Trophoblast cell (in vitro differentiated cells and primary cell): ENCODE results near the gene NHERF1.

Source experiments
- DNase-seq, 2 donors: peaks; one replicate each; pipeline ENCODE4 v3.0.0-alpha.2; 2016
- H2AFZ ChIP-seq: 2 replicates; pipeline ENCODE4 v1.6.1; 2013; ENCODE audit warnings: low read length, moderate library complexity, mild to moderate bottlenecking; ENCODE audit not compliant: insufficient read depth, poor library complexity
- H2AK5ac ChIP-seq: 2 replicates; pipeline ENCODE4 v1.6.1; 2013; ENCODE audit warnings: mild to moderate bottlenecking, low read length
- H2BK120ac ChIP-seq: 2 replicates; pipeline ENCODE4 v1.6.1; 2013; ENCODE audit warnings: low read length, mild to moderate bottlenecking, moderate library complexity; ENCODE audit not compliant: insufficient read depth, poor library complexity
- H2BK12ac ChIP-seq: 2 replicates; pipeline ENCODE4 v1.6.1; 2013; ENCODE audit warnings: mild to moderate bottlenecking, low read length, moderate library complexity
- H2BK5ac ChIP-seq: 2 replicates; pipeline ENCODE4 v1.6.1; 2013; ENCODE audit warnings: low read length, low read depth, moderate library complexity, mild to moderate bottlenecking; ENCODE audit not compliant: poor library complexity
- H3K14ac ChIP-seq: 2 replicates; pipeline ENCODE4 v1.6.1; 2013; ENCODE audit warnings: mild to moderate bottlenecking, low read length
- H3K18ac ChIP-seq: 2 replicates; pipeline ENCODE4 v1.6.1; 2013; ENCODE audit warnings: mild to moderate bottlenecking, low read length
- H3K23ac ChIP-seq: 2 replicates; pipeline ENCODE4 v1.6.1; 2013; ENCODE audit warnings: low read length
- H3K27ac ChIP-seq: 2 replicates; pipeline ENCODE4 v1.5.1; 2013; ENCODE audit warnings: low read depth, mild to moderate bottlenecking, inconsistent platforms, low read length, moderate library complexity
- H3K27me3 ChIP-seq: 2 replicates; pipeline ENCODE4 v1.6.1; 2013; ENCODE audit warnings: inconsistent platforms, mild to moderate bottlenecking, low read length, moderate library complexity; ENCODE audit not compliant: insufficient read depth
- H3K36me3 ChIP-seq, 2 experiments: 1 replicate in 1 of 2; 2 replicates in 1 of 2; pipeline ENCODE4 v1.6.1; 2013; ENCODE audit warnings: low read length in 2 of 2, mild to moderate bottlenecking in 2 of 2, moderate library complexity in 1 of 2; ENCODE audit not compliant: insufficient read depth in 2 of 2, control insufficient read depth in 1 of 2
- H3K4ac ChIP-seq: 2 replicates; pipeline ENCODE4 v1.6.1; 2013; ENCODE audit warnings: low read depth, mild to moderate bottlenecking, low read length, moderate library complexity
- H3K4me1 ChIP-seq, 2 experiments: 1 replicate in 1 of 2; 2 replicates in 1 of 2; pipeline ENCODE4 v1.6.1; 2013; ENCODE audit warnings: low read length in 2 of 2, mild to moderate bottlenecking in 2 of 2, moderate library complexity in 1 of 2; ENCODE audit not compliant: insufficient read depth in 2 of 2, control insufficient read depth in 1 of 2
- H3K4me2 ChIP-seq: 2 replicates; pipeline ENCODE4 v1.6.1; 2013; ENCODE audit warnings: inconsistent platforms, mild to moderate bottlenecking, low read length, moderate library complexity
- H3K4me3 ChIP-seq: 2 replicates; pipeline ENCODE4 v1.5.1; 2013; ENCODE audit warnings: mild to moderate bottlenecking, low read depth, low read length, inconsistent platforms
- H3K79me1 ChIP-seq: one replicate; pipeline ENCODE4 v1.6.1; 2013; ENCODE audit warnings: low read length
- H3K79me2 ChIP-seq: 2 replicates; pipeline ENCODE4 v1.6.1; 2013; ENCODE audit warnings: low read length, mild to moderate bottlenecking; ENCODE audit not compliant: control insufficient read depth, insufficient read depth, poor library complexity
- H3K9ac ChIP-seq: 2 replicates; pipeline ENCODE4 v1.6.1; 2013; ENCODE audit warnings: mild to moderate bottlenecking, low read length
- H3K9me3 ChIP-seq: 2 replicates; pipeline ENCODE4 v1.6.1; 2013; ENCODE audit warnings: low read depth, mild to moderate bottlenecking, control low read depth, inconsistent platforms, low read length; ENCODE audit not compliant: insufficient read depth
- H4K12ac ChIP-seq: 2 replicates; pipeline ENCODE4 v1.6.1; 2013; ENCODE audit warnings: low read depth, mild to moderate bottlenecking, low read length, moderate library complexity
- H4K8ac ChIP-seq: 2 replicates; pipeline ENCODE4 v1.6.1; 2013; ENCODE audit warnings: low read depth, mild to moderate bottlenecking, low read length, moderate library complexity
- H4K91ac ChIP-seq: one replicate; pipeline ENCODE4 v1.6.1; 2013; ENCODE audit warnings: low read depth, mild to moderate bottlenecking, low read length, moderate library complexity
- WGBS: extraction: QIAGEN DNeasy Blood & Tissue Kit; methylation state at CpG from one replicate; pipeline ENCODE4 v1.1.7; 2013; ENCODE audit warnings: missing lambda C conversion rate; ENCODE audit not compliant: insufficient read length, insufficient coverage; ENCODE audit errors: extremely low coverage; 5-methylcytosine and 5-hydroxymethylcytosine counted together

The NHERF1 gene

DNA sequence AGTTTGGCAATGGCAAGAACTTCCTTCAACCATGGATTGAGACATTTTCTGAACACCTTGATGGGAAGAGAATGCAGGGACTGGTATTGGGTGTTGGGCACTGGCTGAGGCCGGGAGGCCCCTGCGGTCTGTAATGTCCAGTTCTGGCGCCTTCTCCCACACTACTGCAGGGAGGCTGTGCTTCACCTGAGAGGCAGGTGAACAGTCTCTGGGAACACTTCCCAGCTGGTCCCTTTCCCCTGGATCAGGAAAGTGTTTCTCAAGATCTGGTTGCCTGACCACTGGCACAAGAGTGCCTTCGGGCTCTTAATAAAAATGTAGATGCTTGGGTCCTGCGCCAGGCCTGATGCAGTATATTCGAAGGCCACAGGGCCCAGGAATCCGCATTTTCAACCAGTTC, 56.3 kb downstream of the NHERF1 start:
- Histone ChIP-seq H3K36me3 (peaks cover 17 to 25% of the 10 kb centered on the region in 2 experiments), H4K12ac (no peak overlapping the region)
- WGBS, result no CpG with 5 or more reads among the region's 7 CpGs

DNA sequence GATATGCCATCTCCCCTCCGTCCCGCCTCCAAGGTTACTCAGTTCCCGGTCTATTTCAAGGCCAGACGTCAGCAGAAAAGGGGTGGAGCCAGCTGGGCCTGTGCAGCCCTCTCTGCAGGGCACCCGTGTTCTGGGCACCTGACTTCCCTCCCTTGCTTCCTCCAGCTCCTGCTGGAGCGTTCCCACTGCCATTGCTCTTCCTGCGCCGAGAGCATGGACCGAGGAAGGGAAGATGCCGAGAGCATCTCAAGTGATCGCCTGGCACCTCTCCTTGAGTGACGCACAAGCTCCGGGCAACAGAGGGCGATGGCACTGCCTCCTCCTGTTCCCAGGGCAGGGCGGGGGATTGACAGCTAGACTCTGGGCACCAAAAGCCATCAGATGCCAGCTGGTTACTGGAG, 57.2 kb downstream of the NHERF1 start:
- H3K27me3 ChIP-seq, result no peaks in the 10 kb centered on the region
- no peak overlapping the region for H3K4me2 ChIP-seq
- H3K14ac ChIP-seq, result no peak overlapping the region
- H2AFZ ChIP-seq, result no peak overlapping the region
- no peak overlapping the region for H2BK5ac ChIP-seq
- no peak overlapping the region for H2BK12ac ChIP-seq
- no peak overlapping the region for H2BK120ac ChIP-seq
- H2AK5ac ChIP-seq, result no peak overlapping the region
- peaks cover 18 to 20% of the 10 kb centered on the region in 2 experiments for H3K36me3 ChIP-seq
- no peaks in the 10 kb centered on the region for H3K9me3 ChIP-seq
- H3K18ac ChIP-seq, result no peak overlapping the region
- no peak overlapping the region for H3K27ac ChIP-seq
- no peak overlapping the region for H4K12ac ChIP-seq
- no peak for DNase-seq
- H4K91ac ChIP-seq, result no peak overlapping the region
- no peak overlapping the region for H3K4ac ChIP-seq
- no peak overlapping the region for H4K8ac ChIP-seq
- H3K23ac ChIP-seq, result no peak overlapping the region
- no CpG with 5 or more reads among the region's 15 CpGs for WGBS
- no peak overlapping the region for H3K9ac ChIP-seq
- no peaks in the 10 kb centered on the region for H3K79me1 ChIP-seq
- H3K4me3 ChIP-seq, result no peak overlapping the region
- peaks cover 3 to 4% of the 10 kb centered on the region in 2 experiments for H3K4me1 ChIP-seq
- no peaks in the 10 kb centered on the region for H3K79me2 ChIP-seq

More for the DNA sequence above, 56.3 kb downstream of the NHERF1 start:
- peaks cover 11 to 12% of the 10 kb centered on the region in 2 experiments for H3K4me1 ChIP-seq
- H3K79me2 ChIP-seq, result no peaks in the 10 kb centered on the region
- H2AK5ac ChIP-seq, result no peak overlapping the region
- no peaks in the 10 kb centered on the region for H3K79me1 ChIP-seq
- no peak overlapping the region for H2BK120ac ChIP-seq
- H4K91ac ChIP-seq, result no peak overlapping the region
- DNase-seq, result no peak
- no peak overlapping the region for H3K23ac ChIP-seq
- H3K4ac ChIP-seq, result no peak overlapping the region
- no peak overlapping the region for H2BK5ac ChIP-seq
- no peak overlapping the region for H3K14ac ChIP-seq
- H3K27me3 ChIP-seq, result no peaks in the 10 kb centered on the region
- H3K4me3 ChIP-seq, result no peak overlapping the region
- no peak overlapping the region for H3K18ac ChIP-seq
- H3K9ac ChIP-seq, result no peak overlapping the region
- H3K27ac ChIP-seq, result no peak overlapping the region
- H2AFZ ChIP-seq, result no peak overlapping the region
- H4K8ac ChIP-seq, result no peak overlapping the region
- H3K4me2 ChIP-seq, result no peak overlapping the region
- H3K9me3 ChIP-seq, result no peaks in the 10 kb centered on the region
- no peak overlapping the region for H2BK12ac ChIP-seq

DNA sequence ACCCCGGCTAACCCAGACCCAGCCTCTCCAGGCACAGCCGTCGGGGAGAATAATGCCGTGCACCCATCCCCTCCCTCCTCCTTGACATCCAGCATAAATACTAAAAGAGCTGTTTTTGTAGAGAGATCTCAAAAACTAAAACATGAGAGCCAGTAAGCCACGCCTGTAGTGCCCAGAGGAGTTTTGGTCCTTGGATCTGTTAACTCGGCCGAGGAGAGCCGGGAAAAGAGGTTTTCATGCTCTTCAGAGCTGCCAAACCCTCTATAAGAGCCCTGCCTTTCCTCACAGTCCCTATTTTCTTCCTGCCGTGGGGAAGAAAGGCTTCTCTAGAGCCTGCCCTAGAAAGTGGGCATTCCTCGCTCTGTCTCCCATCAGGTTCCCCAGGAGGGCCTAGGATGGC, 57.9 kb downstream of the NHERF1 start:
- no CpG with 5 or more reads among the region's 10 CpGs for WGBS
- Histone ChIP-seq H2BK12ac (no peak overlapping the region), H3K79me2 (no peaks in the 10 kb centered on the region), H3K36me3 (peaks cover 14 to 19% of the 10 kb centered on the region in 2 experiments), H4K8ac (no peak overlapping the region), H3K14ac (no peak overlapping the region), H3K23ac (no peak overlapping the region), H2AFZ (no peak overlapping the region), H3K79me1 (no peaks in the 10 kb centered on the region), H3K9ac (no peak overlapping the region), H2BK5ac (no peak overlapping the region), H3K9me3 (no peaks in the 10 kb centered on the region), H3K4me2 (no peak overlapping the region), H3K27me3 (no peaks in the 10 kb centered on the region), H4K91ac (no peak overlapping the region), H4K12ac (no peak overlapping the region), H3K4me1 (no peaks in the 10 kb centered on the region), H3K4me3 (no peak overlapping the region), H2AK5ac (no peak overlapping the region), H2BK120ac (no peak overlapping the region), H3K4ac (no peak overlapping the region), H3K27ac (no peak overlapping the region), H3K18ac (no peak overlapping the region)
- DNase-seq, result no peak

DNA sequence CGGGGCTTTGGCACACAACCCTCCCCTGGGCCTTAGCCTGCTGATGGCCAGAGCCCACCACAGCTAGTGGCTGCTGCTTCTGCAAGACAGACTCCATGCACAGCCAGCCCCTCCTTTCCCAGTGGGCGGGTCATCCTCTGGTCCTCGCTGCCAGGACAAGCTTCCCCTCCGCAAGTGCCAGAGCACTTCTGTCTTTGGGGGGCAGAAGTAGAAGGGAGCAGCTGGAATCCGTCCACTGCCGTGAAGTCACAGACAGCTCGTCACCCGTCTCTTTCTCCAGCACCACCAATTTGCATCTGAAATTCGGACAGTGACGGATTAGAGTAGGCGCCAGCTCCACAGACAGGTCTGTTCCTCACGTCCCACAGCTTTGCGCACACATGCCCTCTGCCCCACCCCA, 59.0 kb downstream of the NHERF1 start:
- Histone ChIP-seq H3K4ac (no peak overlapping the region), H2AFZ (no peak overlapping the region), H2AK5ac (no peak overlapping the region), H2BK5ac (no peak overlapping the region), H3K4me2 (no peak overlapping the region), H3K9ac (no peak overlapping the region), H3K23ac (no peak overlapping the region), H3K79me1 (no peaks in the 10 kb centered on the region), H4K8ac (no peak overlapping the region), H3K18ac (no peak overlapping the region), H3K4me3 (no peak overlapping the region), H3K4me1 (no peaks in the 10 kb centered on the region), H3K9me3 (no peaks in the 10 kb centered on the region), H3K27me3 (no peaks in the 10 kb centered on the region), H2BK120ac (no peak overlapping the region), H3K79me2 (no peaks in the 10 kb centered on the region), H2BK12ac (no peak overlapping the region), H3K14ac (no peak overlapping the region), H3K36me3 (peaks cover 15 to 17% of the 10 kb centered on the region in 2 experiments), H4K12ac (no peak overlapping the region), H3K27ac (no peak overlapping the region), H4K91ac (no peak overlapping the region)
- no peak for DNase-seq
- no CpG with 5 or more reads among the region's 13 CpGs for WGBS
